T-helper 1 cell treated with Interleukin-12 subunit alpha and Interleukin-12 subunit beta and Interleukin-4 antibody, amounts not matched to agents 30 μg/mL and 1 μg/mL, for 36 hours (primary cell): ENCODE data around the gene SPECC1.
"Not testable (repeated sequence)": the region's sequence is repeated elsewhere in the genome, so short reads cannot be mapped to it uniquely, and the experiment has no call there.

ENCODE experiments used
- H3K27ac Mint-ChIP-seq: one replicate; pipeline ENCODE4 v1.8.0; 2021; ENCODE audit warnings: mild to moderate bottlenecking, mixed read lengths
- H3K27me3 Mint-ChIP-seq: one replicate; pipeline ENCODE4 v1.8.0; 2021; ENCODE audit warnings: low read depth, mixed read lengths
- H3K36me3 Mint-ChIP-seq: one replicate; pipeline ENCODE4 v1.8.0; 2021; ENCODE audit warnings: low read depth, mixed read lengths
- H3K4me1 Mint-ChIP-seq: one replicate; pipeline ENCODE4 v1.8.0; 2021; ENCODE audit warnings: low read depth, mixed read lengths
- H3K4me3 Mint-ChIP-seq: one replicate; pipeline ENCODE4 v1.8.0; 2021; ENCODE audit warnings: mild to moderate bottlenecking, moderate library complexity, mixed read lengths
- H3K9me3 Mint-ChIP-seq: one replicate; pipeline ENCODE4 v1.8.0; 2021; ENCODE audit warnings: mixed read lengths

Gene SPECC1

GRCh38 chr17:20071824-20072691 lies 62.9 kb downstream of the SPECC1 start:
- H3K9me3 Mint-ChIP-seq: no peaks in the 10 kb centered on the region
- H3K4me3 Mint-ChIP-seq: no peak overlapping the region
- peaks cover 3% of the 10 kb centered on the region for H3K27me3 Mint-ChIP-seq
- no peak overlapping the region for H3K27ac Mint-ChIP-seq
- H3K4me1 Mint-ChIP-seq: peaks cover 16% of the 10 kb centered on the region
- H3K36me3 Mint-ChIP-seq: no peaks in the 10 kb centered on the region

- H3K27me3 Mint-ChIP-seq: peaks cover 3% of the 10 kb centered on the region
- peaks cover 16% of the 10 kb centered on the region for H3K4me1 Mint-ChIP-seq
- H3K9me3 Mint-ChIP-seq: no peaks in the 10 kb centered on the region
- H3K27ac Mint-ChIP-seq: no peak overlapping the region
- no peaks in the 10 kb centered on the region for H3K36me3 Mint-ChIP-seq
- no peak overlapping the region for H3K4me3 Mint-ChIP-seq
Measured at GRCh38 chr17:20072692-20072992, 63.5 kb downstream of the SPECC1 start.

- peaks cover 16% of the 10 kb centered on the region for H3K4me1 Mint-ChIP-seq
- H3K27ac Mint-ChIP-seq: no peak overlapping the region
- peaks cover 3% of the 10 kb centered on the region for H3K27me3 Mint-ChIP-seq
Measured at GRCh38 chr17:20073055-20073979, 64.2 kb downstream of the SPECC1 start.

DNA sequence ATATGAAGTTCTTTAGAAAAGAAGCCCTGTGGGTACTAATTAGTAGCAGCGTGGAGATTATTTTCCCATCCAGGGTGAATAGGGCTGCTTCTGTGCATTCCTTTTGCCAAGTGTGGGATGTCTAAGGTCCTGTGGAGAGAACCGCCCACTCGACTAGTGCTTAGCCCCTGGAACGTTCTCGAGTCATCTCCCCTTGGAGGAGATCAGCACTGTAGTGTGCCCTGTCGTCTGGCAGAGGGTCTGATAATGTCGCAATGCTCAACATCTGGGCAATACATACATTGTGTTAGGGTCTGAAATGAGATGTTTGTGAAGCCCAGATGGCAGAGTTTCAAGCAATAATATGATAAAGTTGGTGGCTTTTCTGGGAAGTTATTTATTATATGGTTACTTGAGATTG lies 64.8 kb downstream of the SPECC1 start:
- Mint-ChIP-seq H3K4me1 (peaks cover 16% of the 10 kb centered on the region), H3K27me3 (peaks cover 3% of the 10 kb centered on the region), H3K9me3 (no peaks in the 10 kb centered on the region), H3K36me3 (no peaks in the 10 kb centered on the region), H3K27ac (no peak overlapping the region), H3K4me3 (peak overlapping the region; percentile 5)

More at GRCh38 chr17:20073055-20073979, 64.2 kb downstream of the SPECC1 start:
- Mint-ChIP-seq H3K36me3 (no peaks in the 10 kb centered on the region), H3K9me3 (no peaks in the 10 kb centered on the region), H3K4me3 (peak overlapping the region; percentile 64)

GRCh38 chr17:20074489-20074888 lies 65.3 kb downstream of the SPECC1 start:
- no peak overlapping the region for H3K4me3 Mint-ChIP-seq
- no peak overlapping the region for H3K27ac Mint-ChIP-seq
- H3K36me3 Mint-ChIP-seq: no peaks in the 10 kb centered on the region

GRCh38 chr17:20076137-20076536 lies 67.0 kb downstream of the SPECC1 start:
- H3K36me3 Mint-ChIP-seq, H3K27me3 Mint-ChIP-seq, H3K9me3 Mint-ChIP-seq, H3K4me3 Mint-ChIP-seq, H3K27ac Mint-ChIP-seq: not testable (repeated sequence)
- peaks cover 16% of the 10 kb centered on the region for H3K4me1 Mint-ChIP-seq

More at GRCh38 chr17:20074489-20074888, 65.3 kb downstream of the SPECC1 start:
- peaks cover 16% of the 10 kb centered on the region for H3K4me1 Mint-ChIP-seq
- H3K27me3 Mint-ChIP-seq: peaks cover 3% of the 10 kb centered on the region
- H3K9me3 Mint-ChIP-seq: no peaks in the 10 kb centered on the region

DNA sequence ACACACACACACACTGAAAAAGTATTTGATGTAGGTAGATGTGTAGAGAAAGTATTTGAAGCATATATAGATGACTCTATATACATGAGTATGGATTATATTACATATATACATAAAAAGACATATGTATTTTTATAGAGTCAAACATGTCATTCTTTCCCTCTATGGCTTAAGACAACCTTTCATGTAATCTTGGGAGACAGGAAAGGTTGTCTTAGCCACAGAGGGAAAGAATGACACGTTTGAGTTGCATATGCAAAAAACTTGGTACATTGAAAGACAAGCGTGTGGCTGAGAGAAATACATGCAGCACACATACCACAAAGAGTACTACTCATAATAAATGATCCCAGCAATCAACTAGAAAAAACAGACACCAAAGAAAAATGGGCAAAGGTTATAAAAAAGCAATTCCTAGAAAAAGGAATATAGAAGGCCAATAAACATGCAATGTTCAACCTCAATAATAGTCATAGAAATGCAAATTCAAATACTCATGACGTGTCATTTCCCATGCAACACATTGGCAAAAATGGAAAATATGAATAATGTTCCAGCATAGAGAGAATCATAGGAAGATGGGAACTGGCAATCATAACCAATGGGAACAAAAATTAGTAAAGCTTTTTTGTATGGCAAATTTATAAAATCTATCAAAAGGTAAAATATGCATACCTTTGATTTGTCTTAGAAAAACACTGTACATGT lies 69.0 kb downstream of the SPECC1 start:
- Mint-ChIP-seq H3K4me3 (no peak overlapping the region), H3K27ac (no peak overlapping the region), H3K27me3 (no peaks in the 10 kb centered on the region), H3K9me3 (no peaks in the 10 kb centered on the region), H3K4me1 (peaks cover 14% of the 10 kb centered on the region), H3K36me3 (no peaks in the 10 kb centered on the region)

GRCh38 chr17:20080513-20080912 lies 71.4 kb downstream of the SPECC1 start:
- Mint-ChIP-seq H3K36me3 (no peaks in the 10 kb centered on the region), H3K4me1 (no peaks in the 10 kb centered on the region), H3K27me3 (no peaks in the 10 kb centered on the region)

GRCh38 chr17:20083156-20083859 lies 74.1 kb downstream of the SPECC1 start:
- Mint-ChIP-seq H3K36me3 (no peaks in the 10 kb centered on the region), H3K9me3 (no peaks in the 10 kb centered on the region), H3K27ac (no peak overlapping the region), H3K4me1 (no peaks in the 10 kb centered on the region), H3K4me3 (no peak overlapping the region), H3K27me3 (no peaks in the 10 kb centered on the region)

More at GRCh38 chr17:20080513-20080912, 71.4 kb downstream of the SPECC1 start:
- no peak overlapping the region for H3K27ac Mint-ChIP-seq
- H3K9me3 Mint-ChIP-seq: no peaks in the 10 kb centered on the region
- no peak overlapping the region for H3K4me3 Mint-ChIP-seq

- Mint-ChIP-seq H3K9me3 (no peaks in the 10 kb centered on the region), H3K4me1 (peaks cover 2% of the 10 kb centered on the region), H3K36me3 (no peaks in the 10 kb centered on the region), H3K27me3 (no peaks in the 10 kb centered on the region), H3K4me3 (no peak overlapping the region), H3K27ac (no peak overlapping the region)
Measured at GRCh38 chr17:20084621-20085282, 75.6 kb downstream of the SPECC1 start.

DNA sequence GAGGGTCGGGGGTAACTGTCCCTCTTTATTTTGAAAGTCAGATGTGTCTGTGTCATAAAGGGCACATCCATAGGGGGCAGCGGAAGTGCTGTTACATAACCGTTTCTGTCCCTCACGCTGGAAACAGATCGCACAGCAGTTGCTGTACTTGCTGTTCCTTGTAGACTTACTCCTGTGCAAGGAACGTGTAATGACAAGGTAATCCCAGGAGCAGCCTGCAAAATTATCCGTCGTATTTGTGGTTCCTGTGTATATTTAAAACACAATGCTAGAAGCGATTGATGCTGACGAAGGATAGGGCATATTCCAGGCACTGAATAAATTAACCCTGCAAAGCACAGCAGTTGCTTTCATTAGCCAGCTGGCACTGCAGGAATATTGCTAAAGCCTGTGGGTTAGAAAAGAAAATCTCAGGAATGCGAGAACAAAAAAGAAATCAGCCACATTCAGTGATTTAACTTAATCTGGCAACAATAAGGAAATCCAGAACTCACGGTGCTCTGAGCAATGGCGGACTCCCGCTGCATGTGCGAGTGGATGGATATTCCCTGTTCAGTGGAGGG lies 76.2 kb downstream of the SPECC1 start:
- no peak overlapping the region for H3K27ac Mint-ChIP-seq
- H3K4me3 Mint-ChIP-seq: no peak overlapping the region
- peaks cover 3% of the 10 kb centered on the region for H3K4me1 Mint-ChIP-seq
- no peaks in the 10 kb centered on the region for H3K36me3 Mint-ChIP-seq
- no peaks in the 10 kb centered on the region for H3K9me3 Mint-ChIP-seq
- H3K27me3 Mint-ChIP-seq: no peaks in the 10 kb centered on the region

DNA sequence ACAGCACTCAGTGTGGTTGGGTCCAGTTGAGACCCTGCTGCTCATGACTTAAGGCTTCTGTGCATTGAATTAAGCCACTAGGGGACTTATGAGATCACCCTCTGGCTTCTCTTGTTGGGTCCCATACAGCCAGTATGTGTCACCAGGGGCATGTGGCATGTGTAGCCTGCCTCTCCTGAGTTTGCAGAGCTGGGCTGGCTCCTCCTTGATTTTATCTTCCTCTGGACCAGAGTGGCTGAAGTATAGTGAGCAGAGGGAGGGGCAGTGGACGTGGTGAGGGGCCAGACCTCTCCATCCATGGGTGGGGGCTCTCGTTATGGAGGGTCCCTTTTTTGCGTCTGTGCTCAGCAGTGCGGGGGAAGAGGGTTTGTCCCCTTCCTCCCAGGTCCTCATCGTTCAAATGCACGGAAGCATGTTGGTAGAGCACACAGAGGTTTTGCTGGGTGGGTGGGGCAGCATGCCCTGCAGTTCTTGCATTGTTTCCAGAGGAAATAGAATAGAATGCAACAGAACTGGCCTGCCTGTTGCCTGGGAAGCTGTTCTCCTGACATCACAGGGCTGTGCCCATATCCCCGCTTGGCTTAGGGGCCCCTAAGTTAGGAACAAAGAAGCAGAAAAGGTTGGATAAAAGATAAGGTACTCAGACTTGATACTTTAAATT lies 77.4 kb downstream of the SPECC1 start:
- H3K4me3 Mint-ChIP-seq: no peak overlapping the region
- no peaks in the 10 kb centered on the region for H3K27me3 Mint-ChIP-seq
- no peaks in the 10 kb centered on the region for H3K36me3 Mint-ChIP-seq
- peaks cover 6% of the 10 kb centered on the region for H3K4me1 Mint-ChIP-seq
- H3K9me3 Mint-ChIP-seq: no peaks in the 10 kb centered on the region
- no peak overlapping the region for H3K27ac Mint-ChIP-seq
